Rectal smooth muscle tissue (tissue), 1 donor: ENCODE measurements around the gene MAPKAPK5.
"Not testable (repeated sequence)": the region's sequence is repeated elsewhere in the genome, so short reads cannot be mapped to it uniquely, and the experiment has no call there.

Experiments
- H3K27ac ChIP-seq: one replicate; pipeline ENCODE4 v1.7.0; 2013; ENCODE audit warnings: low read depth, low read length, inconsistent platforms
- H3K27me3 ChIP-seq: one replicate; pipeline ENCODE4 v1.7.0; 2013; ENCODE audit warnings: low read length; ENCODE audit not compliant: control insufficient read depth, insufficient read depth
- H3K36me3 ChIP-seq: one replicate; pipeline ENCODE4 v1.7.0; 2013; ENCODE audit warnings: low read length; ENCODE audit not compliant: control insufficient read depth, insufficient read depth
- H3K4me1 ChIP-seq: one replicate; pipeline ENCODE4 v1.7.0; 2013; ENCODE audit warnings: low read length; ENCODE audit not compliant: control insufficient read depth, insufficient read depth
- H3K4me3 ChIP-seq: one replicate; pipeline ENCODE4 v1.7.0; 2013; ENCODE audit warnings: low read length
- H3K9ac ChIP-seq: one replicate; pipeline ENCODE4 v1.7.0; 2013; ENCODE audit warnings: low read length

MAPKAPK5 gene

DNA sequence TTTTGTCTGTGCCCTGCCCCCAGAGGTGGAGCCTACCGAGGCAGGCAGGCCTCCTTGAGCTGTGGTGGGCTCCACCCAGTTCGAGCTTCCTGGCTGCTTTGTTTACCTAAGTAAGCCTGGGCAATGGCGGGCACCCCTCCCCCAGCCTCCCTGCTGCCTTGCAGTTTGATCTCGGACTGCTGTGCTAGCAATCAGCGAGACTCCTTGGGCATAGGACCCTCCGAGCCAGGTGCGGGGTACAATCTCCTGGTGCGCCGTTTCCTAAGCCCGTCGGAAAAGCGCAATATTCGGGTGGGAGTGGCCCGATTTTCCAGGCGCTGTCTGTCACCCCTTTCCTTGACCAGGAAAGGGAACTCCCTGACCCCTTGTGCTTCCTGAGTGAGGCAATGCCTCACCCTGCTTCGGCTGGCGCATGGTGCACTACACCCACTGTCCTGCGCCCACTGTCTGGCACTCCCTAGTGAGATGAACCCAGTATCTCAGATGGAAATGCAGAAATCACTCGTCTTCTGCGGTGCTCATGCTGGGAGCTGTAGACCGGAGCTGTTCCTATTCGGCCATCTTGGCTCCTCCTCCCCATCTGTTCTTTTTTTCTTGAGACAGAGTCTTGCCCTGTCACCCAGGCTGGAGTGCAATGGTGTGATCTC, 7.2 kb upstream of the MAPKAPK5 start:
- not testable (repeated sequence) for H3K9ac ChIP-seq, H3K27ac ChIP-seq, H3K36me3 ChIP-seq, H3K4me3 ChIP-seq, H3K27me3 ChIP-seq, H3K4me1 ChIP-seq

- not testable (repeated sequence) for H3K4me3 ChIP-seq, H3K27ac ChIP-seq, H3K27me3 ChIP-seq, H3K9ac ChIP-seq, H3K4me1 ChIP-seq, H3K36me3 ChIP-seq
Observed at GRCh38 chr12:111835531-111836181, 6.4 kb upstream of the MAPKAPK5 start.

- no peak overlapping the region for H3K27ac ChIP-seq
Observed at GRCh38 chr12:111838353-111838752, 3.7 kb upstream of the MAPKAPK5 start.

DNA sequence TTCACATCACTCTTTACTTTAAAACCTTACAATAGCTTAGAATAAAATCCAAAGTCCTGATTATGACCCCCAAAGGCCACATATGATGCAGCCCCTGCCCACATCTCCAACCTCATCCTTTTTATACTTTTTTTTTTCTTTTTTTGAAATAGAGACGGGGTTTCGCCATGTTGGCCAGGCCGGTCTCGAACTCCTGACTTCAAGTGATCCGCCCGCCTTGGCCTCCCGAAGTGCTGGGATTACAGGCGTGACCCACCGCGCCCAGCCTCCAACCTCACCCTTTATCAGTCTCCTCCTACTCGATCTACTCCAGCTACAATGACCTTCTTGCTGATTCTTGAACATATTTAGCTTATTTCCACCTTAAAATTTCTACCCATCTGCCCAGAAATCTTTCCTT, 1.2 kb upstream of the MAPKAPK5 start:
- Histone ChIP-seq H3K27me3 (no peaks in the 10 kb centered on the region), H3K27ac (no peak overlapping the region), H3K4me1 (peaks cover 8% of the 10 kb centered on the region), H3K9ac (peak overlapping the region; percentile 93), H3K36me3 (peaks cover 3% of the 10 kb centered on the region), H3K4me3 (peak overlapping the region; percentile 95)

More at GRCh38 chr12:111838353-111838752, 3.7 kb upstream of the MAPKAPK5 start:
- Histone ChIP-seq H3K4me3 (no peak overlapping the region), H3K36me3 (peaks cover 3% of the 10 kb centered on the region), H3K4me1 (peaks cover 6% of the 10 kb centered on the region), H3K27me3 (no peaks in the 10 kb centered on the region), H3K9ac (no peak overlapping the region)

DNA sequence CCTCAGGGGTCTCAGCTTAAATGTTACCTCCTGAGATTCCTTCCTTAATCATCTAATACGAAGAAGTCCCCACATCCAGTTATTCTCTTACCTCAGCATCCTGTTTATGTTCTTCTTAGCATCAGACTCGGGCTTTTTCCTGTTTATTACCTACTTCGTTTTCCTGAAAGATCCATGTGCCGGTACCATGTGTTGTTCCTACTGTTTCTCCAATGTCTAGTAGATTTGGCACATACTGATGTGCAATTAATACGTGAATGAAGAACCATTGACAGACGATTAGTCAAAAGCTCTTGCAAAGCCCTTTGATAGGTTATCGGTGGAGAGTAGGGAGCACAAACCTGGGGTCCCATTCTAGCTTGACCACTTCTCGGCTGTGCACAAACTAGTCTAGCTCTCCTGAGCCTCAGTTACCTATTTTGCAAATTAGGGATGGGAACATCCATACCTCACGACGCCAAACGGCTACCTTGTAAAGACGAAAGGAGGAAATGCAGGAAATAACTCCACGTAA, 735 bp upstream of the MAPKAPK5 start:
- Histone ChIP-seq H3K9ac (peak overlapping the region; percentile 93), H3K36me3 (peaks cover 3% of the 10 kb centered on the region), H3K27me3 (no peaks in the 10 kb centered on the region), H3K27ac (peak overlapping the region; percentile 94), H3K4me1 (peaks cover 8% of the 10 kb centered on the region), H3K4me3 (peak overlapping the region; percentile 95)

GRCh38 chr12:111842556-111843396, 748 bp downstream of the MAPKAPK5 start:
- peaks cover 3% of the 10 kb centered on the region for H3K36me3 ChIP-seq
- H3K4me1 ChIP-seq, result peaks cover 8% of the 10 kb centered on the region
- no peaks in the 10 kb centered on the region for H3K27me3 ChIP-seq
- H3K9ac ChIP-seq, result peak overlapping the region; percentile 28
- peak overlapping the region; percentile 94 for H3K27ac ChIP-seq
- H3K4me3 ChIP-seq, result peak overlapping the region; percentile 95

- H3K36me3 ChIP-seq, result peaks cover 4% of the 10 kb centered on the region
- no peak overlapping the region for H3K27ac ChIP-seq
- H3K9ac ChIP-seq, result no peak overlapping the region
- no peak overlapping the region for H3K4me3 ChIP-seq
- H3K4me1 ChIP-seq, result peaks cover 4% of the 10 kb centered on the region
- no peaks in the 10 kb centered on the region for H3K27me3 ChIP-seq
Observed at GRCh38 chr12:111846016-111846415, 4.0 kb downstream of the MAPKAPK5 start.

- H3K36me3 ChIP-seq, result peaks cover 4% of the 10 kb centered on the region
- H3K27me3 ChIP-seq, result no peaks in the 10 kb centered on the region
- no peaks in the 10 kb centered on the region for H3K4me1 ChIP-seq
- no peak overlapping the region for H3K4me3 ChIP-seq
- H3K9ac ChIP-seq, result no peak overlapping the region
- no peak overlapping the region for H3K27ac ChIP-seq
Observed at GRCh38 chr12:111850526-111850925, 8.5 kb downstream of the MAPKAPK5 start.

DNA sequence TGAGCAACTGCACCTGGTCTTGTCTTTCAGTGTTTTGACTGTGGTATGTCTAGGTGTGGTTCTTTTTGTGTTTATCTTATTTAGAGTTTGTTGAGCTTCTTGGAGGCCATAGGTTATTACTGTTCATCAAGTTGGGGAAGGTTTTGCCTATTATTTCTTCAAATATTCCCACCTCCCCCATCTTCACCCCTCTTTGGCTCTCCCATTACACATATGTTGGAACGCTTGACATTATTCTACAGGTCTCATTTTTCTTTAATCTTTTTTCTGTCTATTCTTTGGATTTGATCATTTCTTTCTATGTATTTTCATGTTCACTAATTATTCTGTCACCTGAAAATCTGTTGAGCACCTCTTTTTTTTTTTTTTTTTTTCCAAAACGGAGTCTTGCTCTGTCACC, 16.2 kb downstream of the MAPKAPK5 start:
- Histone ChIP-seq H3K36me3 (no peaks in the 10 kb centered on the region), H3K27ac (no peak overlapping the region), H3K27me3 (no peaks in the 10 kb centered on the region), H3K9ac (no peak overlapping the region), H3K4me1 (no peaks in the 10 kb centered on the region), H3K4me3 (no peak overlapping the region)

- Histone ChIP-seq H3K27ac (no peak overlapping the region), H3K4me1 (no peaks in the 10 kb centered on the region), H3K27me3 (no peaks in the 10 kb centered on the region), H3K36me3 (no peaks in the 10 kb centered on the region), H3K4me3 (no peak overlapping the region), H3K9ac (no peak overlapping the region)
Observed at GRCh38 chr12:111858778-111859177, 16.8 kb downstream of the MAPKAPK5 start.

GRCh38 chr12:111864913-111865312, 22.9 kb downstream of the MAPKAPK5 start:
- peaks cover 5% of the 10 kb centered on the region for H3K36me3 ChIP-seq
- no peak overlapping the region for H3K4me3 ChIP-seq
- H3K27ac ChIP-seq, result no peak overlapping the region
- no peak overlapping the region for H3K9ac ChIP-seq
- no peaks in the 10 kb centered on the region for H3K27me3 ChIP-seq
- H3K4me1 ChIP-seq, result no peaks in the 10 kb centered on the region

GRCh38 chr12:111867531-111867930, 25.5 kb downstream of the MAPKAPK5 start:
- Histone ChIP-seq H3K36me3 (peaks cover 21% of the 10 kb centered on the region), H3K9ac (no peak overlapping the region), H3K4me3 (no peak overlapping the region), H3K4me1 (no peaks in the 10 kb centered on the region), H3K27ac (no peak overlapping the region), H3K27me3 (no peaks in the 10 kb centered on the region)
